Hepatocyte (in vitro differentiated cells): ENCODE data around the gene CCDC91.

ENCODE experiments used
- CTCF ChIP-seq: fragments of 200-600 bp; sonication (generic); IDR thresholded peaks from 2 replicates; pipeline ENCODE4 v1.5.1; 2016; ENCODE audit warnings: antibody characterized with exemption, mild to moderate bottlenecking; ENCODE audit not compliant: poor library complexity
- EZH2phosphoT487 ChIP-seq: fragments of 200-600 bp; sonication (generic); IDR thresholded peaks from one replicate; pipeline ENCODE4 v1.6.1; 2018; ENCODE audit warnings: antibody characterized with exemption, mild to moderate bottlenecking, low read depth, moderate library complexity; ENCODE audit not compliant: unreplicated experiment, severe bottlenecking

GRCh38 chr12:28540324-28540714, 350.1 kb downstream of the CCDC91 start:
- no peak for TF ChIP-seq CTCF
- TF ChIP-seq EZH2phosphoT487, result no peak
